ENCODE results near the gene SEMA5B.
A peak's percentile ranks its signal among the peaks of the same experiment; 100 is the strongest.

Gene SEMA5B

GRCh38 chr3:122942937-122943827, 84.4 kb downstream of the SEMA5B start:
- peak; percentile 91 for TF ChIP-seq CTCF (IDR thresholded peaks at IDR 0.05; ENCODE audit: borderline replicate concordance, insufficient read depth, low read depth, low read length)
- H3K4me3 ChIP-seq (ENCODE audit: low read depth, low read length), result no peak overlapping the region

GRCh38 chr3:122942239-122942638, 85.3 kb downstream of the SEMA5B start:
- TF ChIP-seq CTCF (IDR thresholded peaks at IDR 0.05; ENCODE audit: borderline replicate concordance, insufficient read depth, low read depth, low read length), result no peak
- H3K4me3 ChIP-seq (ENCODE audit: low read depth, low read length), result no peak overlapping the region

GRCh38 chr3:122941228-122942206, 86.0 kb downstream of the SEMA5B start:
- H3K4me3 ChIP-seq (ENCODE audit: low read depth, low read length), result no peak overlapping the region
- TF ChIP-seq CTCF (IDR thresholded peaks at IDR 0.05; ENCODE audit: borderline replicate concordance, insufficient read depth, low read depth, low read length), result 0 out of 2 replicates have a peak, but pooled peaks have one; percentile 23

GRCh38 chr3:122940628-122941086, 86.9 kb downstream of the SEMA5B start:
- no peak for TF ChIP-seq CTCF (IDR thresholded peaks at IDR 0.05; ENCODE audit: borderline replicate concordance, insufficient read depth, low read depth, low read length)
- H3K4me3 ChIP-seq (ENCODE audit: low read depth, low read length), result no peak overlapping the region

GRCh38 chr3:122938783-122939425, 88.7 kb downstream of the SEMA5B start:
- no peak overlapping the region for H3K4me3 ChIP-seq (ENCODE audit: low read depth, low read length)
- no peak for TF ChIP-seq CTCF (IDR thresholded peaks at IDR 0.05; ENCODE audit: borderline replicate concordance, insufficient read depth, low read depth, low read length)

GRCh38 chr3:122937745-122938144, 89.8 kb downstream of the SEMA5B start:
- no peak overlapping the region for H3K4me3 ChIP-seq (ENCODE audit: low read depth, low read length)
- TF ChIP-seq CTCF (IDR thresholded peaks at IDR 0.05; ENCODE audit: borderline replicate concordance, insufficient read depth, low read depth, low read length), result no peak
